Germinal center (tissue), 1 donor: ENCODE results near the gene TTLL12.

ENCODE experiments used
- DNase-seq: peaks from one replicate; pipeline ENCODE4 v3.0.0; 2012; ENCODE audit warnings: mixed read lengths, low spot score

Gene TTLL12

GRCh38 chr22:43213962-43214361 lies 27.0 kb upstream of the TTLL12 start:
- DNase-seq, result no peak

- no peak for DNase-seq
Observed at GRCh38 chr22:43213051-43213450, 26.1 kb upstream of the TTLL12 start.

- DNase-seq, result no peak
Observed at GRCh38 chr22:43212434-43212952, 25.6 kb upstream of the TTLL12 start.

GRCh38 chr22:43211941-43212433 lies 25.1 kb upstream of the TTLL12 start:
- no peak for DNase-seq

GRCh38 chr22:43210631-43211515 lies 23.9 kb upstream of the TTLL12 start:
- DNase-seq, result no peak

GRCh38 chr22:43209971-43210370 lies 23.0 kb upstream of the TTLL12 start:
- no peak for DNase-seq

- DNase-seq, result no peak
Observed at GRCh38 chr22:43209523-43209890, 22.6 kb upstream of the TTLL12 start.

GRCh38 chr22:43208703-43209522 lies 22.0 kb upstream of the TTLL12 start:
- DNase-seq, result no peak

- DNase-seq, result no peak
Observed at GRCh38 chr22:43207849-43208702, 21.1 kb upstream of the TTLL12 start.

- no peak for DNase-seq
Observed at GRCh38 chr22:43207386-43207785, 20.5 kb upstream of the TTLL12 start.

- DNase-seq, result no peak
Observed at GRCh38 chr22:43206509-43207161, 19.7 kb upstream of the TTLL12 start.

GRCh38 chr22:43205748-43206508 lies 19.0 kb upstream of the TTLL12 start:
- no peak for DNase-seq

GRCh38 chr22:43205261-43205691 lies 18.3 kb upstream of the TTLL12 start:
- no peak for DNase-seq

GRCh38 chr22:43203471-43203981 lies 16.6 kb upstream of the TTLL12 start:
- no peak for DNase-seq

GRCh38 chr22:43202756-43203410 lies 15.9 kb upstream of the TTLL12 start:
- no peak for DNase-seq

GRCh38 chr22:43202326-43202725 lies 15.4 kb upstream of the TTLL12 start:
- DNase-seq, result no peak

GRCh38 chr22:43201486-43202219 lies 14.7 kb upstream of the TTLL12 start:
- no peak for DNase-seq

GRCh38 chr22:43200555-43200954 lies 13.6 kb upstream of the TTLL12 start:
- no peak for DNase-seq

GRCh38 chr22:43200031-43200430 lies 13.1 kb upstream of the TTLL12 start:
- no peak for DNase-seq
